ENCODE data around the gene IL18RAP.
A peak's percentile ranks its signal among the peaks of the same experiment; 100 is the strongest.

The IL18RAP gene

DNA sequence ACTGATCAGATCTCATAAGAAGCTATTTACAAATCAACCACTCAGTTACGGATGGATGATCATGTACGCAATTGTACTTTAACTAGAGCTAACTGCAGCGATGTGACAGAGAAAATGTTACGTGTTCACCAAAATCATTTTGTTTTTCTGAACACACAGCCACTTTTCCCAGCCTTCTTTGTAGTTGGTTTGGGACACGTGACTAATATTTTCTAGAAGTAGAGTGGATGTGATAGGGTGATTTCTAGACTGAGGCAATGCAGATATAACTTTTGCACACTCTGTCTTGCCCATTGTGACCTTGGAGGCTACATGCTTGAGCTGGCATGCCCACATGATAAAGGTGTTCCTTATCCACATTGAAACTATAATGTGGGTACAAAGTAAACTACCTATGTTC, 40.2 kb downstream of the IL18RAP start:
- DNase-seq, result no peak

DNA sequence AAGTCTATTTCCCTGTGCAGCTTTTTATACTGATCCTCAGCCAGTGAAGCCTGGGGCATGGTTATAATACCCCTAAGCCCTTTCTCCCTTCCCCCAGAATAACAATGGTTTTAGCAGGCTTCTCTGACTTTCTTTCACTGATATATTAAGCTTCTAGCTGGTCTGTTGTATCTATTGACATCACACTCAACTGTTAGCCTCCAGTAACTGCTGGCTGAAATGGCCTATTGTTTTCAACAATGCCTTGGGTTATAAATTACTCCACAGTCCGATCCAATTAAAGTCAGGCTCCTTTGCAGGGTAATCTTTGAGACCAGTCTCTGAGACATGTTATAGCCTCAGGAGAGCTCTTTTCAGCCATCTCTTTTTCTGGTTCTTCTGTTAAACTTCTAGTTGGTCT, 47.2 kb downstream of the IL18RAP start:
- DNase-seq, result no peak

DNA sequence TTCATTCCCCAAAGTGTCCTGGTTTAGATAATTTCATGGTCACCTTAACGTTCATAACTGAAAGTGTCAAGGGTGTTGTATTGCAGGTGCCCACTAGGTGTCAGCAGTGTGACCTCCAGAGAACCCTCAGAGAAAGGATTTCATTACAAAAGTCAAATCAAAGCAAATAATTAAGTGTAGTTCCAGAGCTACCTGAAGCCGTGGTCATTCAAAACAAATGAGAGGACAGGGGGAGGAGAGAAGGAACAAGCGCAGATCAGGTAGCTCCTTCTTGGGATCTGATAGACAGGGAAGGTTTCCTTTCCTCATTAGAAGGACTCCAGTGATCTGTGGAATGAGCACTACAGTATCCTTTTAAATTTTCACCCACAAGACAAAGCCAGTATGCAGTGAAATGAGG, 50.1 kb downstream of the IL18RAP start, which contains the start of gene SLC9A4:
Gene SLC9A4 (plus strand): TSS at position 207 of the 400 bp plus-strand sequence. CDS start 534 bp downstream, outside the sequence.
- no peak for DNase-seq

DNA sequence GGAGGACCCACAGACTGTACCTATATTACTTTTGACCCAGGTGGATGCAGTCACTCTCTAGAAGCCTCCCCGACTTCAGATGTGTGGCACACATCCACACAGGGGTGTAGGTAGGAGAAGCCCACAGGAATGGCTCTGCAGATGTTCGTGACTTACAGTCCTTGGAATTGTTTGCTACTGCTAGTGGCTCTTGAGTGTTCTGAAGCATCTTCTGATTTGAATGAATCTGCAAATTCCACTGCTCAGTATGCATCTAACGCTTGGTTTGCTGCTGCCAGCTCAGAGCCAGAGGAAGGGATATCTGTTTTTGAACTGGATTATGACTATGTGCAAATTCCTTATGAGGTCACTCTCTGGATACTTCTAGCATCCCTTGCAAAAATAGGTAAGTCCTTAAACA, 50.7 kb downstream of the IL18RAP start:
- DNase-seq, result no peak

- DNase-seq, result no peak
Observed at GRCh38 chr2:102474785-102475184, 51.8 kb downstream of the IL18RAP start.

DNA sequence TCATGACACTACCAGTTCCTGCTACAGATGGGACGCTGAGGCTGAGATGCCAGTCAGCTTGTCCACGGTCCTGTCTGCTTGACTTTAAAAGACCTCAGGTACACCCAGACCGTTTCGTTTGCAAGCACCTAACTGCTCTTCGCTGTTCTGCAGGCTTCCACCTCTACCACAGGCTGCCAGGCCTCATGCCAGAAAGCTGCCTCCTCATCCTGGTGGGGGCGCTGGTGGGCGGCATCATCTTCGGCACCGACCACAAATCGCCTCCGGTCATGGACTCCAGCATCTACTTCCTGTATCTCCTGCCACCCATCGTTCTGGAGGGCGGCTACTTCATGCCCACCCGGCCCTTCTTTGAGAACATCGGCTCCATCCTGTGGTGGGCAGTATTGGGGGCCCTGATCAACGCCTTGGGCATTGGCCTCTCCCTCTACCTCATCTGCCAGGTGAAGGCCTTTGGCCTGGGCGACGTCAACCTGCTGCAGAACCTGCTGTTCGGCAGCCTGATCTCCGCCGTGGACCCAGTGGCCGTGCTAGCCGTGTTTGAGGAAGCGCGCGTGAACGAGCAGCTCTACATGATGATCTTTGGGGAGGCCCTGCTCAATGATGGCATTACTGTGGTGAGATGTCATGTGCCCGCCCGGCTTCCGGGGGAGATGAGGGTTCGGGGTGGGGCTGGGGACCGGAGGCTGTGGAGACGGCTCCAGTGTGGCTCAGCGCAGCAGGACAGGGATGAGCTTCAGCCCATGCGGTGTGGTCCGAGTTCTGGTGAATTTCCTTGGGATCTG, 55.9 kb downstream of the IL18RAP start:
- no peak for DNase-seq

DNA sequence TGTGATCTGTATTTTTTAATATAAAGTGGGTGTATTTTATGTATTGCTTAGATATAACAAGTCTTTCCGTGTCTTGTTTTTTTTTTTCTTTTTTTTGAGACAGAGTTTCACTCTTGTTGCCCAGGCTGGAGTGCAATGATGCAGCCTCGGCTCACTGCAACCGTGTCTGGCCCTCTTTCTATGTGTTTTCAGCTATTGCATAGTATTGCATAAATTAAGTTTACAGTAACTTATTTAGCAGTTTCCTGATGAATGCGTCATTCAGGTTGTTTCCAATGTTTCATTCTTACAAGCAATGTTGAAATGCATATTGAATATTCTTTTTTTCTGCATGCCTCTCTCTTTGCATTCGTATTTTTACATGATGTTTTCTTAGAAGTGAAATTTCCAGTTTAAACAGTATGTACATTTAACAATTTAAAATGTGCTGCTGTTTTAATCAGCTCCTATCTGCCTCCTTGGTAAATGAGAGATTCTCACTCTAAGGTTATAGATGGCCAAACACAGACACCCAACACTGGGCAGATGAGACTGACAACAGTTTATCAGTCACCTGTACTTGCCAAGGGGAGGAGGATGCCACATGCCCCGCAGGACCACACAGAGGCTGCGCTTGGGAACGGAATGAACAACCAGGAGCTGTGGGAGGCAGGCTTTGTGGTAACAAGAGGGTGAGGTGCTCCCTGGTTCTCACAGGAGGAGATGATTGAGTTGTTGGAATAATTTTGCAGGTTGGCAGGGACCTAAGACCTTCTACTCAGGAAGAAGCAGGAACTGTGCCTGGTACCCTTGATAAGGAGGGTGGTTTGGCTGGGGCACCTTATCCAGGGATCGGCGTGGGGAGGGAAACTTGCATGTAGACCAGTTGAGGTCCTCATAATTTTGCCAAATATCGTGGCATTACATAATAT, 57.6 kb downstream of the IL18RAP start:
- no peak for DNase-seq

DNA sequence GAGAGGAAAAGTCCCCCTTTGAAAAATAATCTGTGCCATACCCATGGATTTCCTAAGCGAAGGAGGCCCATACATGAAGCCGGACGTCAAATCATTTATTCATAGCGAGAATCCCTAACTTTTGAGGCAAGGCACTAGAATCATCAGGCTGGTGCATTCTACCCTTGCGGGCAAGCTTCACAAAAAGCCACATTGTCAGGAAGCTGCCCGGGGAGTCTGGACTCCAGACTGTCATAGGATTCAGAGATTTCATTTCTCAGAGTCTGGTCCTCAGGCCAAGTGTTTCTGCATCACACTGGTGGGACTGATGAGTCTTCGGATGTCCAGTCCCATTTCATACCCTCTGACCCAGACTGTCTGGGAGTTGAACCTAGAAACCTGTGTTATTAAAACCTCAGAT, 59.0 kb downstream of the IL18RAP start:
- DNase-seq, result no peak

DNA sequence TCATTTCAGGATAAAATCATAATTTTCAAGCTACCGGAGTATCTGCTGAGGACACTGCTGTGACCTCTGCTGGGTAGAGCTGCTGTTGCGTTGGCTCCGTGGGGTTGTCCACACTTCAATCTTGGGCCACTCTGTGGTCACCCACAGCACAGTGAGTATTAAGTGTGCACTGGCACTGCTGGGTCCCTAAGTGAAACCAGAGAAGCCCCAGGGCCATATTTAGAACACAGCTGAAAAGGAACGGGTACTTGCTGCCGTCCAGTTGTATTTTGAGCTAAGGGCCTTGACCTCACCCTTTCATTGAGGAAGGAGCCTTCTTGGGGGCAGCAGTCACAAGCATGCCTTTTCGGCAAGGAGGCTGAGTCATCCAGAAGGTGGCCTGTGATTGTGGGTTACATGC, 60.1 kb downstream of the IL18RAP start:
- DNase-seq, result no peak

DNA sequence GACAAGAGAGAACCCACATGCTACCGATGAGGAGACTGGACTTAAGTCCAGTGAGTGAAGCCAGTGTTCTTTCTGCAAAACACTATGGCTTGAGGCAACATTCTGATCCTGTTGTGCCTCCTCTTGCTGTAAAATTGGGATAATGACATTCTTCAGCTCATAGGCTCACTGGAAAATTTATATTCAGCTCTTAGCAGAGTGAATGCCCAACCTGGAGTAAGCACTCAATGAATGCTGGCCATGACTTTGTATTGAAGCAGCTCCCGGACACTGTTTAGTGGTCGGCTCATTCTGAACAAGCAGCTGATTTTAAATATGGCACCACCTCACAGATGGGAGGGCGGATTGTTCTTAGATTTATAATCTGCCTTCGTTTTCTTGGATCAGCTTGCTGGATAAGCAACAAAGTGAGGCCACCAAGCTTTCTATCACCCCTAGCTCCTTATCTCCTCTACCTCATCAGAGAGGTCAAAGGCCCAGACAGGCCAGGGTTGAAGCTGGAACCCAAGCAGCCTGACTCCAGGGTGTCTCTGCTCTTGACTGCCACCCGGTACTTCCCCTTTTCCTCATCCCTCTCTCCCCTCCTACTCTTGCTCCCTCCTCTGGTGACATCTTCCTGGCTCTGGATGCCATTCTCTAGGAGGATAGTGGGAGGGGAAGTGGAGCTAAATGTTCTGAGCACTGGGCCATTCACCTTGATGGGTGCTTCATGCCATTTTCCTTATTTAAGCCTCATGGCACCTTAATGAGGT, 61.5 kb downstream of the IL18RAP start:
- no peak for DNase-seq

- DNase-seq, result no peak
Observed at GRCh38 chr2:102485147-102485785, 62.3 kb downstream of the IL18RAP start.

GRCh38 chr2:102486941-102487702, 64.2 kb downstream of the IL18RAP start:
- DNase-seq, result no peak

DNA sequence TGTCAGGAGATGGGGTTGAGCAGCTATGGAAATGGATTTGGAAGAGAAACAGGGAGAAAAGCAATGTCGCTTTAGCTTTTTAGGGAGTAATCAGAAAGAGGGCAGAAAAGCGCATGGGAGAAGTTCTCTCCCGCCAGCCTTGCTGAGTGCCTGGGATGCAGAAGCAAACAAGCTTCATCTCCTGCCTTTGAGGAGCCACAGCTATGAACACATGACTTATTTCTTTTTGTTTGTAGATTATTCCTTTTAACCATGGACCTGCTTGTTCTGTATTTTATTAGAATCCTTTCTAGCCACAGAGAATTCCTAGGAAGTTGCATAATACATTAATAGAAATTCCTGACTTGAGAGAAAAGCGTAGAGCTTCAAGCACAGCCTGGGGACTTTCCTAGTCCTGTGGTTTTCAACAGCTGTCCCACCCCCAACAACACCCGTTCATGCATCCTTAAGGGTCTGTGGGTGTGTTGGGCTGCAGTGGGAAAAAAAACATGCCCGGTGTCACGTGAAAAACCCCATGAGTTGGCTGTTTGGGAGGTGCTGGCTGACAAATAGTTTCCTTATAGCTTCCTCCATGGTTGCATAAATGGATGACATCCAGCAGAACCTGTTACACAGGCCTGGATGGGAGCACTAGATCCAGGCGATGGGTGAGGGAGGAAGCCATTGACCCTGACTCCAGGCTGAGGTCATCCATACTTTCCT, 65.0 kb downstream of the IL18RAP start:
- no peak for DNase-seq

DNA sequence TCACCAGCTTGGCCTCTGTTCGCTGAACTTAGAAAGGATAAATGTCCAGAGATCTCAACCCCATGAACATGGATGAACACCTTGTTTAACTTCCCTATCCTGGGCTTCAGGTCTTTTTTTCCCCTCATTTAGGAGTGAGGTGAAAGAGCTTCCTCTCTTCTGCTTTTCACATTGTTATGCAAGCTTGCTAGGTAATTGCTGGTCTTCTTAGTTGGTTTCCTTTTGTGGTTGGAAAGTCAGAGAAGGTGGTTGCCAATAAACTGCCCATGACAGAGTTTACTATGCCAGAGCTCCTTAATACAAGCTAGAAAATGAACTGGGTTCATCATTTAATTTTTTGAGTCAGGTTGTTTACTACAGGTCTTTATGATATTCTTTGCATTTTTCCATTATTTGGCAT, 66.7 kb downstream of the IL18RAP start:
- DNase-seq, result peak; percentile 81

DNA sequence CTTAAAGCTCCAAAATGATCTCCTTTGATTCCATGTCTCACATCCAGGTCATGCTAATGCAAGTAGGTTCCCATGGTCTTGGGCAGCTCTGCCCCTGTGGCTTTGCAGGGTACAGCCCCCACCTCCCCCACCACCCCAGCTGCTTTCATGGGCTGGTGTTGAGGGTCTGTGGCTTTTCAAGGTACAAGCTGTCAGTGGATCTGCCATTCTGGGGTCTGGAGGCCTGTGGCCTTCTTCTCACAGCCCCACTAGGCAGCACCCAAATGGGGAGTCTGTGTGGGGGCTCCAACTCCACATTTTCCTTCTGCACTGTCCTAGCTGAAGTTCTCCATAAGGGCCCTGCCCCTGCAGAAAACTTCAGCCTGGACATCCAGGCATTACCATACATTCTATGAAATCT, 69.0 kb downstream of the IL18RAP start:
- DNase-seq, result no peak

GRCh38 chr2:102494570-102494969, 71.6 kb downstream of the IL18RAP start:
- DNase-seq, result no peak

DNA sequence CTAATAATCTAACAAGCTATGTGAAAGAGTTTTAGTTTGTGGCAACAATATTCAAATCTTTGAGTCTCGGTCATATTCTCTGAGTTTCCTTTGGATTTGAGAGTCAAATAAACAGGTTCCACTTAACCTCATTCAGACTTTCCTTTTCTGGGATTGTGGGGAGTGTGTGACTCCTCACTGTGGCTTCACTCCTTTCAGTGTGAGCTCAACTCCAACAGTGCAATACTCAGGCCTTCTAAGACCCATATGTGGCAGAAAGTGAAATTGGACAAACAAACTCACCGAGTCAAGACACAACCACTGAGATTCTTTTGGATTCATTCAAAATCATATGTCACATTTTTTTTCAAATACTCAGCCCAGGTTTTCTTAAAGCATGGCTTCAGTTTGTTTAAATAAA, 75.5 kb downstream of the IL18RAP start:
- DNase-seq, result no peak

DNA sequence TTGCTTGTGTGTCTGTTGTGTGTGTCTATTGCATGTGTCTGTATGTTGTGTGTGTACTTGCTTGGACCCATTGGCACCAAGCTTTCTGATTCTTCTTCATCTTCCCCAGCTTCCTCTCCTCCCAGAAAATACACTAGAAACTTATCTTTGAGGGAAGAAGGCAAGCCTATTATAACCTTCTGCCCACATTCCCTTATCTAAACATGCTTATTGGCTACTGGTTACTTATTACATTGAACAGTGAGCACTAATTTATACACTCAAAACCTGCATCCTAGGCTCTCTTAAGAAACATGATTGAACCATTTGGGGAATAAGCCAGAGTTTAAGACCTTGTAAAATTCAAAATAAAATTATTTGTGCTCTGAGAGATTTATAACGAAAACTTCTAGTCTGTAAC, 76.6 kb downstream of the IL18RAP start:
- no peak for DNase-seq
